ENCODE data around the gene C9orf152.
A peak's percentile ranks its signal among the peaks of the same experiment; 100 is the strongest.

The C9orf152 gene

GRCh38 chr9:110179734-110180133 is 28.2 kb downstream of the C9orf152 start:
- no peak for DNase-seq

GRCh38 chr9:110178281-110178680 is 29.7 kb downstream of the C9orf152 start:
- DNase-seq: no peak

GRCh38 chr9:110175275-110175968 is 32.5 kb downstream of the C9orf152 start:
- DNase-seq: no peak

GRCh38 chr9:110173322-110173642 is 34.7 kb downstream of the C9orf152 start:
- no peak for DNase-seq

GRCh38 chr9:110170357-110171257 is 37.4 kb downstream of the C9orf152 start:
- peak; percentile 50 for DNase-seq

GRCh38 chr9:110168486-110168885 is 39.5 kb downstream of the C9orf152 start:
- peak; percentile 73 for DNase-seq

GRCh38 chr9:110161940-110162339 is 46.0 kb downstream of the C9orf152 start:
- DNase-seq: no peak

- no peak for DNase-seq
These were observed 47.3 kb downstream of the C9orf152 start for GRCh38 chr9:110160685-110161084.

GRCh38 chr9:110160123-110160522 is 47.8 kb downstream of the C9orf152 start:
- DNase-seq: no peak

GRCh38 chr9:110157823-110158664 is 49.9 kb downstream of the C9orf152 start:
- no peak for DNase-seq

- peak; percentile 53 for DNase-seq
These were observed 51.1 kb downstream of the C9orf152 start for GRCh38 chr9:110156902-110157301.

GRCh38 chr9:110156416-110156815 is 51.5 kb downstream of the C9orf152 start:
- no peak for DNase-seq

- no peak for DNase-seq
These were observed 52.2 kb downstream of the C9orf152 start for GRCh38 chr9:110155751-110156150.

- DNase-seq: no peak
These were observed 54.5 kb downstream of the C9orf152 start for GRCh38 chr9:110153431-110153830.

- DNase-seq: peak; percentile 75
These were observed 55.1 kb downstream of the C9orf152 start for GRCh38 chr9:110152704-110153374.

All from suppressor macrophage treated with lipopolysaccharide for 4 hours (primary cell).